Measurements from ENCODE around the gene ZNF689.

DNA sequence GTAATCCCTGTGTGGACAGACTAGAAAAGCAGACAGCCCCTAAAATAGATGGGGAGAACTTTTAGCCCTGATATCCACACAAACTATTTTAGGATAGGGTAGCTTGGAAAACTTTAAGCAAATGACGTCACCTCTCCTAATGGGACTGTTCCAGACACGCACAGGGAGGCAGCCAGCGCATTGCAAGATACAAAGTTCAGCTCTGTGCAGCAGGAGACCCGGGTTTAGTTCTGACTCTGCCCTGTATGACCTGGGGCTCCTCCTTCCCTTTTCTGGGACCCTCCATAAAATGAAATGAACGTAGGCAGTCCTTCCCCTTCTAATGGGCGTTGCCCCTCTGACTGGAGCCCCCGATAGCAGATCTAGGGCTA lies 6.3 kb downstream of the ZNF689 start:
- no peak for TF ChIP-seq BHLHE40 (IDR thresholded peaks at IDR 0.05; ENCODE audit: borderline replicate concordance)
- TF ChIP-seq, protein P1, sequence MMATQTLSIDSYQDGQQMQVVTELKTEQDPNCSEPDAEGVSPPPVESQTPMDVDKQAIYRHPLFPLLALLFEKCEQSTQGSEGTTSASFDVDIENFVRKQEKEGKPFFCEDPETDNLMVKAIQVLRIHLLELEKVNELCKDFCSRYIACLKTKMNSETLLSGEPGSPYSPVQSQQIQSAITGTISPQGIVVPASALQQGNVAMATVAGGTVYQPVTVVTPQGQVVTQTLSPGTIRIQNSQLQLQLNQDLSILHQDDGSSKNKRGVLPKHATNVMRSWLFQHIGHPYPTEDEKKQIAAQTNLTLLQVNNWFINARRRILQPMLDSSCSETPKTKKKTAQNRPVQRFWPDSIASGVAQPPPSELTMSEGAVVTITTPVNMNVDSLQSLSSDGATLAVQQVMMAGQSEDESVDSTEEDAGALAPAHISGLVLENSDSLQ (IDR thresholded peaks at IDR 0.05): no peak
- no peak for TF ChIP-seq FOXM1 (IDR thresholded peaks at IDR 0.05; ENCODE audit: borderline replicate concordance)
- TF ChIP-seq LEF1 (IDR thresholded peaks at IDR 0.05; ENCODE audit: borderline replicate concordance): no peak
- no peak for TF ChIP-seq SP1 (IDR thresholded peaks at IDR 0.05)
- no peak for TF ChIP-seq SUZ12 (IDR thresholded peaks at IDR 0.05)
- no peak for TF ChIP-seq FOXA1 (IDR thresholded peaks at IDR 0.05)

Data from HEK293T (cell line).